ENCODE data around the gene TRIM49C.
"Not testable (repeated sequence)": the region's sequence is repeated elsewhere in the genome, so short reads cannot be mapped to it uniquely, and the experiment has no call there.

Gene TRIM49C

GRCh38 chr11:90030806-90031205 is at the start of gene TRIM49C:
Gene TRIM49C (plus strand): TSS chr11:90031106. CDS start chr11:90035212, 4,106 bp downstream.
- DNase-seq (ENCODE audit: low read depth, low spot score); in situ Hi-C loops (cut with HindIII; ENCODE audit: low sequenced_read_pairs): not testable (repeated sequence)

GRCh38 chr11:90024184-90024583 is 6.7 kb upstream of the TRIM49C start:
- in situ Hi-C loops (cut with HindIII; ENCODE audit: low sequenced_read_pairs); H3K4me3 ChIP-seq (ENCODE audit: low read depth, low read length); DNase-seq (ENCODE audit: low read depth, low spot score): not testable (repeated sequence)

More at GRCh38 chr11:90030806-90031205, at the start of gene TRIM49C:
- not testable (repeated sequence) for H3K4me3 ChIP-seq (ENCODE audit: low read depth, low read length)

- DNase-seq (ENCODE audit: low read depth, low spot score); in situ Hi-C loops (cut with HindIII; ENCODE audit: low sequenced_read_pairs); H3K4me3 ChIP-seq (ENCODE audit: low read depth, low read length): not testable (repeated sequence)
These were observed 20.8 kb downstream of the TRIM49C start for GRCh38 chr11:90051591-90052209.

GRCh38 chr11:90052311-90052710 is 21.4 kb downstream of the TRIM49C start:
- DNase-seq (ENCODE audit: low read depth, low spot score); H3K4me3 ChIP-seq (ENCODE audit: low read depth, low read length); in situ Hi-C loops (cut with HindIII; ENCODE audit: low sequenced_read_pairs): not testable (repeated sequence)

- H3K4me3 ChIP-seq (ENCODE audit: low read depth, low read length); in situ Hi-C loops (cut with HindIII; ENCODE audit: low sequenced_read_pairs): not testable (repeated sequence)
These were observed 22.6 kb downstream of the TRIM49C start for GRCh38 chr11:90053545-90053944.

GRCh38 chr11:90085650-90086049 is 54.7 kb downstream of the TRIM49C start, which contains the start of gene UBTFL1:
Gene UBTFL1 (plus strand): TSS chr11:90085950. CDS start chr11:90085950, 0 bp downstream.
- H3K4me3 ChIP-seq (ENCODE audit: low read depth, low read length); in situ Hi-C loops (cut with HindIII; ENCODE audit: low sequenced_read_pairs): not testable (repeated sequence)

More at GRCh38 chr11:90053545-90053944, 22.6 kb downstream of the TRIM49C start:
- not testable (repeated sequence) for DNase-seq (ENCODE audit: low read depth, low spot score)

GRCh38 chr11:90088731-90089130 is 57.8 kb downstream of the TRIM49C start:
- DNase-seq (ENCODE audit: low read depth, low spot score); H3K4me3 ChIP-seq (ENCODE audit: low read depth, low read length); in situ Hi-C loops (cut with HindIII; ENCODE audit: low sequenced_read_pairs): not testable (repeated sequence)

More at GRCh38 chr11:90085650-90086049, 54.7 kb downstream of the TRIM49C start, which contains the start of gene UBTFL1:
- not testable (repeated sequence) for DNase-seq (ENCODE audit: low read depth, low spot score)
